Fibroblast of pulmonary artery (primary cell): Measurements from ENCODE around the gene POLD4.
A peak's percentile ranks its signal among the peaks of the same experiment; 100 is the strongest.
"Not testable (repeated sequence)": the region's sequence is repeated elsewhere in the genome, so short reads cannot be mapped to it uniquely, and the experiment has no call there.

Experiments used
- DNase-seq: peaks from one replicate; pipeline ENCODE4 v3.0.0-alpha.2; 2010; ENCODE audit warnings: low read depth
- H3K4me3 ChIP-seq: replicated peaks from 2 replicates; pipeline ENCODE4 v1.5.1; 2011; ENCODE audit warnings: low read depth, mild to moderate bottlenecking, control low read depth, low read length, moderate library complexity
- CTCF ChIP-seq: IDR thresholded peaks from 2 replicates; pipeline ENCODE4 v1.5.1; 2011; ENCODE audit warnings: mild to moderate bottlenecking, control low read depth, low read length, inconsistent platforms; ENCODE audit errors: missing control alignments

POLD4 gene

GRCh38 chr11:67353317-67354074 lies at the start of gene POLD4:
Gene POLD4 (minus strand): TSS chr11:67353546. CDS start chr11:67353399, 147 bp downstream.
- peak; percentile 97 for DNase-seq
- no peak for TF ChIP-seq CTCF
- peak within 1 kb of the TSS; percentile 82 for H3K4me3 ChIP-seq

- not testable (repeated sequence) for H3K4me3 ChIP-seq, DNase-seq
Observed at GRCh38 chr11:67403085-67403484, 49.7 kb upstream of the POLD4 start.

GRCh38 chr11:67402192-67402839 lies 49.0 kb upstream of the POLD4 start:
- not testable (repeated sequence) for DNase-seq
- peak overlapping the region; percentile 44 for H3K4me3 ChIP-seq

GRCh38 chr11:67401495-67402191 lies 48.3 kb upstream of the POLD4 start, which contains the start of gene PPP1CA:
Gene PPP1CA (minus strand): TSS chr11:67401858. CDS start chr11:67401782, 76 bp downstream.
- DNase-seq = peak; percentile 89
- no peak for TF ChIP-seq CTCF
- H3K4me3 ChIP-seq = peak within 1 kb of the TSS; percentile 91

- H3K4me3 ChIP-seq = peak overlapping the region; percentile 91
- DNase-seq = no peak
- no peak for TF ChIP-seq CTCF
Observed at GRCh38 chr11:67400942-67401494, 47.7 kb upstream of the POLD4 start.

- DNase-seq = no peak
- H3K4me3 ChIP-seq = peak overlapping the region; percentile 91
- no peak for TF ChIP-seq CTCF
Observed at GRCh38 chr11:67400251-67400941, 47.0 kb upstream of the POLD4 start.

GRCh38 chr11:67398661-67399563 lies 45.6 kb upstream of the POLD4 start:
- TF ChIP-seq CTCF = no peak
- no peak for DNase-seq
- no peak overlapping the region for H3K4me3 ChIP-seq
